CD4-positive, alpha-beta memory T cell (primary cell): ENCODE data around the gene PPP1R12A. TPM values are rescaled to one million over a fixed set of nuclear protein-coding genes. Genes with fewer than 3 reads are reported as not detected.
A peak's percentile ranks its signal among the peaks of the same experiment; 100 is the strongest.

Experiments
- CTCF ChIA-PET: fragments of 350-600 bp; sonication (Branson Sonifier 250); formaldehyde crosslinking; loops from one replicate; lab custom pipeline; 2021; ENCODE audit warnings: inconsistent platforms; ENCODE audit not compliant: partially characterized antibody; lab: Charles Lee
- POLR2A ChIA-PET: fragments of 350-600 bp; sonication (Branson Sonifier 250); formaldehyde crosslinking; loops from one replicate; lab custom pipeline; 2021; ENCODE audit not compliant: partially characterized antibody; lab: Charles Lee
- DNase-seq, 5 donors: peaks; one replicate each; pipeline versions ENCODE4 v3.0.0 to v3.0.0-alpha.2; 2020 to 2022; ENCODE audit warnings: mixed read lengths in 1 of 5
- H3K27ac ChIP-seq: one replicate; pipeline ENCODE4 v1.7.0; 2013; ENCODE audit warnings: low read depth, low read length
- H3K27me3 ChIP-seq: 2 replicates; pipeline ENCODE4 v1.7.0; 2013; ENCODE audit warnings: mild to moderate bottlenecking, low read length, moderate library complexity; ENCODE audit not compliant: insufficient read depth
- H3K36me3 ChIP-seq: 2 replicates; pipeline ENCODE4 v1.7.0; 2013; ENCODE audit warnings: mild to moderate bottlenecking, low read length, moderate library complexity; ENCODE audit not compliant: insufficient read depth
- H3K4me1 ChIP-seq: 2 replicates; pipeline ENCODE4 v1.7.0; 2013; ENCODE audit warnings: mild to moderate bottlenecking, low read length, moderate library complexity; ENCODE audit not compliant: insufficient read depth
- H3K4me3 ChIP-seq, 2 donors: one replicate each; pipeline ENCODE4 v1.7.0; 2013; ENCODE audit warnings: low read length in 2 of 2, mild to moderate bottlenecking in 1 of 2
- H3K9me3 ChIP-seq, 2 donors: one replicate each; pipeline ENCODE4 v1.7.0; 2013; ENCODE audit warnings: low read length in 2 of 2, control low read depth in 1 of 2; ENCODE audit not compliant: control insufficient read depth in 1 of 2
- H3K27ac Mint-ChIP-seq, 7 donors: one replicate each; pipeline ENCODE4 v1.8.0; 2020 to 2021; ENCODE audit warnings: mixed read lengths in 7 of 7, mild to moderate bottlenecking in 6 of 7, inconsistent platforms in 3 of 7, moderate library complexity in 3 of 7
- H3K27me3 Mint-ChIP-seq, 2 donors: one replicate each; pipeline ENCODE4 v1.8.0; 2020 to 2021; ENCODE audit warnings: mixed read lengths in 2 of 2
- H3K36me3 Mint-ChIP-seq, 2 donors: one replicate each; pipeline ENCODE4 v1.8.0; 2020 to 2021; ENCODE audit warnings: mixed read lengths in 2 of 2, inconsistent platforms in 1 of 2, mild to moderate bottlenecking in 1 of 2
- H3K4me1 Mint-ChIP-seq, 4 donors: one replicate each; pipeline ENCODE4 v1.8.0; 2020 to 2021; ENCODE audit warnings: mixed read lengths in 4 of 4, mild to moderate bottlenecking in 1 of 4
- H3K4me3 Mint-ChIP-seq, 8 donors: one replicate each; pipeline ENCODE4 v1.8.0; 2020 to 2021; ENCODE audit warnings: mixed read lengths in 8 of 8, mild to moderate bottlenecking in 7 of 8, moderate library complexity in 6 of 8, inconsistent platforms in 3 of 8
- H3K9me3 Mint-ChIP-seq, 8 donors: one replicate each; pipeline ENCODE4 v1.8.0; 2020 to 2021; ENCODE audit warnings: mixed read lengths in 8 of 8, mild to moderate bottlenecking in 5 of 8, inconsistent platforms in 3 of 8, moderate library complexity in 1 of 8
- intact Hi-C: fragments of 100-400 bp; cut with micrococcal nuclease; formaldehyde crosslinking; loops from one replicate; pipeline ENCODE4 v1.15.1; 2023
- polyA plus RNA-seq, 2 donors: library from polyadenylated mRNA; unstranded; fragments of 300-500 nt; fragmentation: Illumina TruSeq; gene quantifications; one replicate each; pipeline ENCODE4 v1.2.3, GENCODE V29; 2021
- total RNA-seq, 2 experiments: library from RNA; stranded (reverse); gene quantifications; one replicate each; pipeline ENCODE4 v1.2.3, GENCODE V29; 2021

The PPP1R12A gene
- total and polyA plus RNA-seq, 4 experiments from 2014 or later = 73.1 to 130 (median 128) TPM

DNA sequence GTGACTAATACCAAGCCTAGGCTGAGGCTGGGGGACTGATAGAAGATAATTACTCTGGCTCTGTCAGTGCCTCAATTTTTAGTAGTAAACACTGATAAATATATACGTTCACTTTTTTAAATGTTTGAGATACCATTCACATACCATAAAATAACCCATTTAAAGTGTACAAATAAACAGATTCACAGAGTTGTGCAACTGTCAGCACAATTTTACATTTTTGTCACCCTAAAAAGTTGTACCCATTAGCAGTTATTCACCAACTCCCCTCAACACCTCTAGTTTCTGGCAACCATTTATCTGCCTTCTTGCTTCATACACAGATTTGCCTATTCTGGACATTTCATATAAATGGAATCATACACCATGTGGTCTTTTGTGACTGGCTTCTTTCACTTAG lies 15.1 kb downstream of the PPP1R12A start:
- Mint-ChIP-seq H3K36me3 (peaks cover 0 to 3% of the 10 kb centered on the region in 2 donors), H3K27me3 (no peaks in the 10 kb centered on the region), H3K9me3 (no peaks in the 10 kb centered on the region), H3K4me1 (peaks cover 51 to 81% (median 63%) of the 10 kb centered on the region in 4 donors), H3K27ac (no peak overlapping the region), H3K4me3 (no peak overlapping the region)
- no peak overlapping the region for H3K4me3 ChIP-seq
- DNase-seq = no peak
- H3K36me3 ChIP-seq = no peaks in the 10 kb centered on the region
- CTCF ChIA-PET = interaction anchor here (0.7 kb wide), 1 partner anchor 8 kb away, joined by 3 read pairs; no protein-coding TSS in a partner anchor
- H3K9me3 ChIP-seq = no peaks in the 10 kb centered on the region
- POLR2A ChIA-PET = no interaction called here
- H3K4me1 ChIP-seq = peaks cover 66% of the 10 kb centered on the region
- intact Hi-C loops = no loop called here
- H3K27me3 ChIP-seq = no peaks in the 10 kb centered on the region
- no peak overlapping the region for H3K27ac ChIP-seq

DNA sequence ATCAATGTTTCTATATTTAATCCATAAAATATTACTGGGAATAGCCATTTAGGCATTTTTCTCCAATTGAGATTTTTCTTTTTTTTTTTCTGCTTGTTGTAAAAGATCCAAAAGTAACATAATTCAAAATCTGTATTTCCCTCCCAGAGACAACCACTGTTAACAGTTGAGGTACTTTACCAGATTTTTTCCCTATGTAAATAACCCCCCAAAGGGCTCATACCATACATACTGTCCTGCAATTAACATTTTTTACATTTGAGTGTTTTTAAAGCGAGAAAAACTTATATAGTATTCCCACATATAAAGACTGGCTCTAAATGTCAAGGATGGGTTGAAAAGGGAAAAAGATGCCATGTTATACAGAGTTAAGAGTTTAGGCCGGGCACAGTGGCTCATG lies 18.1 kb downstream of the PPP1R12A start:
- CTCF ChIA-PET = no interaction called here
- Histone ChIP-seq H3K4me1 (peaks cover 72% of the 10 kb centered on the region), H3K27me3 (no peaks in the 10 kb centered on the region), H3K36me3 (no peaks in the 10 kb centered on the region), H3K9me3 (no peaks in the 10 kb centered on the region), H3K27ac (no peak overlapping the region), H3K4me3 (no peak overlapping the region)
- Mint-ChIP-seq H3K4me3 (peak overlapping the region in 2 of 8 donors; percentile 59 to 71), H3K27me3 (no peaks in the 10 kb centered on the region), H3K27ac (no peak overlapping the region), H3K36me3 (no peaks in the 10 kb centered on the region), H3K9me3 (no peaks in the 10 kb centered on the region), H3K4me1 (peaks cover 61 to 89% (median 74%) of the 10 kb centered on the region in 4 donors)
- no peak for DNase-seq
- POLR2A ChIA-PET = no interaction called here
- intact Hi-C loops = no loop called here

DNA sequence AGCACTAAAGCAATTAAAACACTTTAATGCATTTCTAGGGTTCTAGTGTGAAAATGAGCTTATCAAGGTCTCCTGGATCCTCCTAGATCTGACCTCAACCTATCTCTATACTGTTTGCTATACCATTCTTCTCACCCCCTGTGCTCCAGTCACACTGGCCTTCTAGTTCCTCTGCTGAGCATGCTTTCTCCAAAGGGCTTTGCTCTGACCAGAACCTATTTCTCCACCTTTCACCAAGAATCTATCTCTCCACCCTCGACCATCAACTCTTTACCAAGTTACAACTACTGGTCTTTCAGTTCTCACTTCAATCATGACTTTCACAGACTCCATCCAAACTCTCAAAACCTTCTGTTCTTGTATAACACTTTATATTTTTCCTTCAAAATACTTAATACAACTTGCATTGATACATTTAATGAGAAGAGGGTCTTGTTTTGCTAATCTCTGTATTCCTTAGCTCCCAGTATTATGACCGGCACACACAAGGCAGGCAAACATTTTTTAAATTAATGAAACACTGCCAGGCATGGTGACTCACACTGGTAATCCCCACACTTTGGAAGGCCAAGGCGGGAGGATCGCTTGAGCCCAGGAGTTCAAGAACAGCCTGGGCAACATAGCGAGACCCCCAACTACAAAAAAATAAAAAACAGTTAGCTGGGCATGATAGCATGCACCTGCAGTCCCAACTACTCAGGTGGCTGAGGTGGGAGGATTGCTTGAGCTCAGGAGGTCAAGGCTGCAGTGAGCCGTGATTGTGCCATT lies 22.8 kb downstream of the PPP1R12A start:
- Mint-ChIP-seq H3K4me1 (peaks cover 49 to 83% (median 67%) of the 10 kb centered on the region in 4 donors), H3K36me3 (no peaks in the 10 kb centered on the region), H3K9me3 (no peaks in the 10 kb centered on the region), H3K27ac (peak overlapping the region in 5 of 7 donors; percentile 3 to 74 (median 34)), H3K27me3 (no peaks in the 10 kb centered on the region), H3K4me3 (peak overlapping the region in 7 of 8 donors; percentile 6 to 54 (median 12))
- Histone ChIP-seq H3K36me3 (no peaks in the 10 kb centered on the region), H3K4me3 (no peak overlapping the region), H3K4me1 (peaks cover 70% of the 10 kb centered on the region), H3K9me3 (no peaks in the 10 kb centered on the region), H3K27me3 (no peaks in the 10 kb centered on the region), H3K27ac (no peak overlapping the region)
- CTCF ChIA-PET = interaction anchor here (1.9 kb wide), 1 partner anchor 9 kb away, joined by 4 read pairs; no protein-coding TSS in a partner anchor
- no peak for DNase-seq
- intact Hi-C loops = no loop called here
- POLR2A ChIA-PET = interaction anchor here (0.6 kb wide), 1 partner anchor 79 kb away, joined by 3 read pairs; no protein-coding TSS in a partner anchor

DNA sequence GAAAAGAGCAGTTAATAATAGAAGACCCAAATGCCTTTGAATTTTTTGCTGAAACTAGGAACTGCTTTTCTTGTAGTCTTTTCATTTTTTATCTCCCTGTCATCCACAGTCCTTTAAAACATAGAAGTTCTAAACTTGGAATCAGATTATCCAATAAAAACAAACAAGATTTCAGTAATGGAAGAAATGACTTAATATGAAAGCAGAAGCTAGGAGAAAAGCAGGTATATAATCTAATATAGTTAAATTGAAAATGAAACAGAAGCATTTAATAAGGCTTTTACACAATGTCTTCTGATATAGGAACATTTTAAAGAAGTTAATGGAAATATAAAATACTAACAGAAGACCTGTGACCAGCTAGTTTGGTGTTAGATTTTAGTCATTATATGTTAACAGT lies 26.5 kb downstream of the PPP1R12A start:
- DNase-seq = no peak
- no peak overlapping the region for H3K27ac ChIP-seq
- no peaks in the 10 kb centered on the region for H3K27me3 Mint-ChIP-seq
- H3K4me1 ChIP-seq = peaks cover 53% of the 10 kb centered on the region
- H3K9me3 ChIP-seq = no peaks in the 10 kb centered on the region
- H3K4me1 Mint-ChIP-seq = peaks cover 42 to 77% (median 55%) of the 10 kb centered on the region in 4 donors
- peak overlapping the region in 1 of 7 donors; percentile 66 for H3K27ac Mint-ChIP-seq
- no peaks in the 10 kb centered on the region for H3K36me3 ChIP-seq
- no peak overlapping the region for H3K4me3 ChIP-seq
- H3K4me3 Mint-ChIP-seq = no peak overlapping the region
- H3K9me3 Mint-ChIP-seq = no peaks in the 10 kb centered on the region
- intact Hi-C loops = no loop called here
- peaks cover 0 to 1% of the 10 kb centered on the region in 2 donors for H3K36me3 Mint-ChIP-seq
- CTCF ChIA-PET = no interaction called here
- POLR2A ChIA-PET = no interaction called here
- no peaks in the 10 kb centered on the region for H3K27me3 ChIP-seq

DNA sequence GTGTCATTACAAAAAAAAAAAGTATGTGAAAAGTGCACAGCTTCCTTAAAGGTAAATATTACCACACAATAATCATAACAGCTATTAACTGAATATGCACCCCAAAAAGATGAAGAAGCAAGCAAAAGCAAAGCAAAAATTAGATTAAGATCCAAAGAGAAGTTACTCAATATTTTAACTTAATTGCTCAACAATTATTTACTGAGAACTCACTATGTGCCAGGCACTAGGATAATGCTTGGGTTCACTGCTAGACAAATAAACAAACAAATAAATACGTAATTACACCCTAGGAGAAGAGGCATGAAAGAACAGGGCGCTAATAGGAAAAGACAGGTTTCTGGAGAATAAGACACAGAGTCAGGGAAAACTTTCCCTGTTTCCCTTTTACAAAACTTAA lies 33.4 kb downstream of the PPP1R12A start:
- Histone ChIP-seq H3K4me3 (no peak overlapping the region), H3K9me3 (no peaks in the 10 kb centered on the region), H3K36me3 (no peaks in the 10 kb centered on the region), H3K4me1 (peaks cover 45% of the 10 kb centered on the region), H3K27ac (no peak overlapping the region), H3K27me3 (no peaks in the 10 kb centered on the region)
- Mint-ChIP-seq H3K27ac (peak overlapping the region in 2 of 7 donors; percentile 11 to 50), H3K9me3 (peaks cover 0 to 1% (median 0%) of the 10 kb centered on the region in 8 donors), H3K27me3 (no peaks in the 10 kb centered on the region), H3K4me3 (peak overlapping the region in 2 of 8 donors; percentile 26 to 37), H3K4me1 (peaks cover 55 to 80% (median 67%) of the 10 kb centered on the region in 4 donors), H3K36me3 (peaks cover 0 to 6% of the 10 kb centered on the region in 2 donors)
- intact Hi-C loops = loop anchor here (2.0 kb wide), 1 partner anchor 13 kb away; no protein-coding TSS in a partner anchor
- DNase-seq = no peak
- ChIA-PET POLR2A (no interaction called here), CTCF (interaction anchor here (2.5 kb wide), 1 partner anchor 14 kb away, joined by 7 read pairs; no protein-coding TSS in a partner anchor)

DNA sequence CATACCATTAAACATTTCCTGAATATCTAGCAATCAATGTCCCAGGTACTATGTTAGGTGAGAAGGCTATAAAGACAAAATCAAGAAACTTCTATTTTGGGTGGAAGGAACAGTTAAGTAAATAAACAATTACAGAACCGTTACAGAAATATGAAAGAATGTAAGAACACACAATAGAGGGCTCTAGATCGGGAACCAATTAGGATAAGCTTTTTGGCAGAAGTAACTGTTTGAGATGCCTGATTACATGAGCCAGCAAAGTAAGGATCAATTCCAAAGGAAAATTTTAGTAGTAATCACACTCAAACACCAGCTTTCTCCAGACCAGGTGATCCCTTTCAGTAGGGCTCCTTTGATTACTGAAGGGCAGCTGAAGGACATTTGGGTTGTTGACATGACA lies 33.9 kb downstream of the PPP1R12A start:
- Histone ChIP-seq H3K9me3 (no peaks in the 10 kb centered on the region), H3K36me3 (no peaks in the 10 kb centered on the region), H3K27me3 (no peaks in the 10 kb centered on the region), H3K4me1 (peaks cover 49% of the 10 kb centered on the region), H3K4me3 (no peak overlapping the region), H3K27ac (no peak overlapping the region)
- intact Hi-C loops = loop anchor here (2.0 kb wide), 1 partner anchor 14 kb away; no protein-coding TSS in a partner anchor
- CTCF ChIA-PET = interaction anchor here (2.5 kb wide), 1 partner anchor 13 kb away, joined by 7 read pairs; no protein-coding TSS in a partner anchor
- H3K9me3 Mint-ChIP-seq = peaks cover 0 to 1% (median 0%) of the 10 kb centered on the region in 8 donors
- no peaks in the 10 kb centered on the region for H3K27me3 Mint-ChIP-seq
- peak overlapping the region in 1 of 8 donors; percentile 26 for H3K4me3 Mint-ChIP-seq
- POLR2A ChIA-PET = no interaction called here
- DNase-seq = no peak
- H3K4me1 Mint-ChIP-seq = peaks cover 55 to 79% (median 70%) of the 10 kb centered on the region in 4 donors
- no peak overlapping the region for H3K27ac Mint-ChIP-seq
- H3K36me3 Mint-ChIP-seq = peaks cover 0 to 6% of the 10 kb centered on the region in 2 donors

DNA sequence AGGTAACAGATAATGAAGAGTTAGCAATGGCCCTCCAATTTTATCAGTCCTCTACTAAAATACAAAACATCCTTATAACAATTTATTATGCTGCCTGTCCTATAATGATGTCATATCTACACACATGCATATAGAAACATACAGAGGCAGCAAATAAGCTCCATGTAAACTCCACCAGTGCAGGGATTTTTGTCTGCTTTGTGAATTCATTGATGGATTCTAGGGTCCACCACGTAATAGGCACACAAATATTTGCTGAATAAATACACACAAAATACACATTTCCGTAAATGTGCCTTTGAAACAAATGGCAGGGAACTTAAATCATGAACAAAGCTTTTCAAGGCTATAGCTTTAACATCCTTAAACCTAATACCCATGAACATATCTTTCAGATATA lies 34.7 kb downstream of the PPP1R12A start:
- no peaks in the 10 kb centered on the region for H3K27me3 ChIP-seq
- no peak overlapping the region for H3K4me3 ChIP-seq
- no peaks in the 10 kb centered on the region for H3K36me3 ChIP-seq
- DNase-seq = no peak
- CTCF ChIA-PET = interaction anchor here (2.5 kb wide), 1 partner anchor 12 kb away, joined by 7 read pairs; no protein-coding TSS in a partner anchor
- Mint-ChIP-seq H3K36me3 (peaks cover 0 to 6% of the 10 kb centered on the region in 2 donors), H3K4me1 (peaks cover 60 to 81% (median 69%) of the 10 kb centered on the region in 4 donors), H3K27me3 (no peaks in the 10 kb centered on the region), H3K4me3 (peak overlapping the region in 1 of 8 donors; percentile 10), H3K27ac (no peak overlapping the region), H3K9me3 (peaks cover 0 to 1% (median 0%) of the 10 kb centered on the region in 8 donors)
- POLR2A ChIA-PET = no interaction called here
- H3K4me1 ChIP-seq = peaks cover 51% of the 10 kb centered on the region
- no peaks in the 10 kb centered on the region for H3K9me3 ChIP-seq
- intact Hi-C loops = loop anchor here (2.0 kb wide), 1 partner anchor 15 kb away; no protein-coding TSS in a partner anchor
- H3K27ac ChIP-seq = no peak overlapping the region
